Measurements from ENCODE around the gene CAPG. TPM values are rescaled to one million over a fixed set of nuclear protein-coding genes. Genes with fewer than 3 reads are reported as not detected.
A peak's percentile ranks its signal among the peaks of the same experiment; 100 is the strongest.
"Not testable (repeated sequence)": the region's sequence is repeated elsewhere in the genome, so short reads cannot be mapped to it uniquely, and the experiment has no call there.

The CAPG gene
- total RNA-seq, 2 experiments from 2014 or later = 282 to 288 TPM

DNA sequence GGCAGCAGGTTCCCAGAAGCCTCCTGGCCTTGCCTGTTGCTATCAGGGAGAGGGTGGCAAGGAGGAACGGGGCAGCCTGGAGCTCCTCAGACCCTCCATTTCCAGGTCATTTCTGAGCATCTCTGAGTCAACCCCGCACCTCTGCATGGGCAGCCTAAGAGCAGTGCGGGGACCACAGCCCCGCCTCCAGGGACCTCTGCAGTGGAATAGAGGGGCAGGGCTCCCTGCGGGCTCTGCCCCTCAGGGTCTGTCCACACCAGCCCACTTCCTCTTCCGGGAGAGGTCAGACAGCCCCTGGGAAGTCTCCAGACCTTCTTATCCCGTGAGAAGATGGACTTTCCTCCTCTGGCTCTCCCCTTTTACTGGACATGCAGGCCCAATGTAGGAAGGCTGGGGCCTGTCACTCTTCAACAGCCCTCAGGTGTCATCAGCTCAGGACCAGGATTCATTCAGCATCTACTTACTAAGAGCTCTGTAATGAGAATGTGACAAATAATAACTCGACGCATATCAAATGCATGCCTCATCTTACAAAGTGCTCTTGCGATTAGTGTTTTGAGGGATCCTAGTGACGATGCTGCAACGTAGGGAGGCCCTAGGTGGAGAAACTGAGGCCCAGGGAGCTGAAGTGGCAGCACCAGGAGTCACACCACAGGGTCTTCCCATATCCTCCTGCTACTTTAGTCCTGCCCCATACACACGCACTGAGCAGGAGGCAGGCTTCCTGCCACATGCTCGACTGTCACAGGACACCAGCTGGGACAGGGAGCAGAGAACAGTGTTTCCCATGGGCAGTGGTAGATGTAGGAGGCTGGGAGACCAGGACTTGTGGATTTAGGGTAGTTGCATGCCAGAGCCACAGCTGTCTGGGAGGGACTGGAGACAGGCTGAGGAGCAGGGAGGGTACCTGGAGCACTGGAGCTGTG lies 36.4 kb upstream of the CAPG start:
- DNase-seq (no peak), ATAC-seq (peak; percentile 20)
- ChIA-PET POLR2A (interaction anchor here (0.8 kb wide), 1 partner anchor 8 kb away, joined by 3 read pairs; no protein-coding TSS in a partner anchor), CTCF (no interaction called here)
- Mint-ChIP-seq H3K4me3 (no peak overlapping the region), H3K9me3 (ENCODE audit: insufficient read depth) (no peaks in the 10 kb centered on the region), H3K36me3 (ENCODE audit: low read depth) (no peaks in the 10 kb centered on the region), H3K27ac (no peak overlapping the region), H3K27me3 (ENCODE audit: low read depth) (peaks cover 2% of the 10 kb centered on the region), H3K4me1 (ENCODE audit: low read depth) (peaks cover 2% of the 10 kb centered on the region)

DNA sequence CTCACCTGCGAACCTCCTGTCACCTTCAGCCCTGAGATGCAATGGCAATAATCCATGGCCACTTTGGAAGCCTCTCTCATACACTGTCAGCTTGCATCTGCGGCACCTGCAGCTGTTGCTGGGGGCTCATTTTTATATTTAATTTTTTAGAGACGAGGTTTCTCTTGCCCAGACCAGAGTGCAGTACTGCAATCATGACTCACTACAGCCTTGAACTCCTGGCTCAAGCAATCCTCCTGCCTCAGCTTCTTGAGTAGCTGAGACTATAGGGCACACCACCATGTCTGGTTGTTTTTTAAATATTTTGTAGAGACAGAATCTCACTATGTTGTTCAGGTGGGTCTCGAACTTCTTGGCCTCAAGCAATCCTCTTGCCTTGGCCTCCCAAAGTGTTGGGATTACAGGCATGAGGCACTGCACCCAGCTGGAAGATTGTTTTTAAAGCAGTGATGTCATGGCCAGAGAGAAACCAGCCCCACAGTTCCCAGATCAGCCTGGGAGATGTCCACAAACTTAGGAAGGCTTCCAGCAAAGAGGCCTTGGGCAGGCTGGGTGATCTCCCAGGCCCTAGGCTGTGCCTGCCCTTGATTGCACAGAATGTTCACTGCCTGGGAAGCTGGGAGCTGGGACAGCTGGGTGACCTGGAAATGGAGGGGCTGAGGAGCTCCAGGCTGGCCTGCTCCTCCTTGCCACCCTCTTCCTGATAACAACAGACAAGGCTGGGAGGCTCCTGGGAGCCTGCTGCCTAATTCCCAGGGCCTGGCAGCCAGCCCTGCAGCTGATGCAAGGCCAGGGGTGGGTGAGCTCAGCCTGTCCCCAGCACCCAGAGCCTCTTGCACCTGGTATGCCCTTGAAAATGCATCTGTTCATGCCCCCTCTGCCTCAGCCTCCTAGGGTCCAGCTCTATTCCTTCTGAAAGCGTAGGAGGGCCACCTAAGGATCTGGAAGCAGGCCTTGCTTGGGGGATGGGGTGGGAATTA lies 35.4 kb upstream of the CAPG start:
- Mint-ChIP-seq H3K9me3 (ENCODE audit: insufficient read depth) (no peaks in the 10 kb centered on the region), H3K27me3 (ENCODE audit: low read depth) (peaks cover 2% of the 10 kb centered on the region), H3K36me3 (ENCODE audit: low read depth) (no peaks in the 10 kb centered on the region), H3K27ac (no peak overlapping the region), H3K4me3 (no peak overlapping the region), H3K4me1 (ENCODE audit: low read depth) (peaks cover 7% of the 10 kb centered on the region)
- POLR2A ChIA-PET = interaction anchor here (0.9 kb wide), 1 partner anchor 93 kb away, joined by 4 read pairs; the partner anchor contains the start of gene MAT2A
- CTCF ChIA-PET = no interaction called here
- DNase-seq = no peak
- ATAC-seq = no peak

DNA sequence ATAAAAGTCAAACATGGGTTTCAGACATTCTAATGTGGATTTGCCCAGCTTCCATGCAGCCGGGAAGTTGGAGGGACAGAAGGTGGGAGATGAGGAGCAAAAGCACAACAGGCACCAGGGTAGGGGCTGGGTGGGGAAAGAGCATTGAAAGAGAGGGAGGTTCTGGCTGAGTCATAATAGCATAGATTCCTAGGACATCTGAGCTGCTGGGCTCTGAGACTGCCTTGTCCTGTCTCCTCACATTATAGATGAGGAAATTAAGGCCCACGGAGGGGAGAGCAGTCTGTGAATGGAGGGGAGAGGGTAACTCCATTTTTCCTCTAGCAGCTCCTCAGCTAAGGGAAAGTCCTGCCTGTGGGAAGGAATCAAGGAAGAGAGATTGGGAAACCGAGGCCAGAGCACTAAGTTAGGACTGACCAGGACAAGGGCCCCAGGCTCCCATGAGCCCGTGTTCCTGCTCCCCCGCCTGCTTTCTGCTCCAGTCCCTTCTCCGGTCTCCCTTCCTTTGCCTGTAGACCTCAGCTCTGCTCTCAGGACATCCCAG lies 34.5 kb upstream of the CAPG start:
- Mint-ChIP-seq H3K36me3 (ENCODE audit: low read depth) (no peaks in the 10 kb centered on the region), H3K4me1 (ENCODE audit: low read depth) (peaks cover 14% of the 10 kb centered on the region), H3K27ac (no peak overlapping the region), H3K27me3 (ENCODE audit: low read depth) (no peaks in the 10 kb centered on the region), H3K9me3 (ENCODE audit: insufficient read depth) (no peaks in the 10 kb centered on the region), H3K4me3 (no peak overlapping the region)
- ATAC-seq (no peak), DNase-seq (no peak)
- POLR2A ChIA-PET = interaction anchor here (8.3 kb wide), 1 partner anchor 94 kb away, joined by 88 read pairs; the partner anchor contains the start of gene MAT2A
- CTCF ChIA-PET = no interaction called here

DNA sequence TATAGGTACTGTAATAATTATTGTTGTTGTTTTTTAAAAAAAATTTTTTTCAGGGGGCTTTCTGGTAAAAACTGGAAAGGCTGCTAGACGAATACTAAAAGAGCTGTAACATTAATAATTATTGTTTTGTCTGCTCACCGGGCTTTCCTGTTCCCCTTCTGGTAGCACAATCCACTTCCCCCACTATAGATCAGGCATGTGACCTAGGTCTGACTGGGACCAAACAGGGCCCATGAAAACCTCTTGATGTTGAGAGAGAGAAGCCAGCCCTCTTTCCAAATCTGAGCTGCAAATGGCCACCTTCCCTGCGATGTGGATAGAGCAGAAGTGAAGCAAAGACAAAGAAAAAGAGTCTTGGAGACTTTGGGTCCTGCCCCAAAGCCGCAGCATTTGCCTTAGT lies 31.7 kb upstream of the CAPG start:
- no peaks in the 10 kb centered on the region for H3K9me3 Mint-ChIP-seq (ENCODE audit: insufficient read depth)
- DNase-seq = no peak
- no peaks in the 10 kb centered on the region for H3K27me3 Mint-ChIP-seq (ENCODE audit: low read depth)
- H3K4me3 Mint-ChIP-seq = no peak overlapping the region
- no peak for ATAC-seq
- ChIA-PET POLR2A (interaction anchor here (0.7 to 8.3 kb wide), 2 partner anchors 23 to 97 kb away, joined by 3 to 88 read pairs; partner anchors contain the start of genes MAT2A and SH2D6), CTCF (interaction anchor here (0.8 to 2.5 kb wide), 4 partner anchors 22 to 142 kb away, joined by 3 to 9 read pairs (median 6); no protein-coding TSS in a partner anchor)
- peaks cover 36% of the 10 kb centered on the region for H3K4me1 Mint-ChIP-seq (ENCODE audit: low read depth)
- no peaks in the 10 kb centered on the region for H3K36me3 Mint-ChIP-seq (ENCODE audit: low read depth)
- no peak overlapping the region for H3K27ac Mint-ChIP-seq

DNA sequence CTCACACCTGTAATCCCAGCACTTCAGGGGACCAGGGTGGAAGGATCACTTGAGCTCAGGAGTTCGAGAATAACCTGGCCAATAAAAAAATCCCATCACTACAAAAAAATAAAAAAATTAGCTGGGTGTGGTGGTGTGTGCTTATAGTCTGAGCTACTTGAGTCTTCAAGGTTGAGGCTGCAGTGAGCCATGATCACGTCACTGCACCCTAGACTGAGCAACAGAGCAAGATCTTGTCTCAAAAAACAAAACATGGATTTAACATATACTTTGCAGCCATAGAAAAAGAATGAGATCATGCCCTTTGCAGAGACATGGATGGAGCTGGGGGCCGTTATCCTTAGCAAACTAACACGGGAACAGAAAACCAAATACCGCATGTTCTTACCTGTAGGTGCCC lies 30.6 kb upstream of the CAPG start:
- Mint-ChIP-seq H3K4me1 (ENCODE audit: low read depth) (peaks cover 46% of the 10 kb centered on the region), H3K9me3 (ENCODE audit: insufficient read depth) (no peaks in the 10 kb centered on the region), H3K36me3 (ENCODE audit: low read depth) (no peaks in the 10 kb centered on the region), H3K27me3 (ENCODE audit: low read depth) (no peaks in the 10 kb centered on the region), H3K27ac (no peak overlapping the region), H3K4me3 (no peak overlapping the region)
- DNase-seq (no peak), ATAC-seq (no peak)
- POLR2A ChIA-PET = interaction anchor here (8.3 kb wide), 1 partner anchor 98 kb away, joined by 88 read pairs; the partner anchor contains the start of gene MAT2A
- CTCF ChIA-PET = interaction anchor here (1.5 to 2.5 kb wide), 5 partner anchors 12 to 113 kb away, joined by 3 to 9 read pairs (median 6); partner anchors contain the start of gene TGOLN2

DNA sequence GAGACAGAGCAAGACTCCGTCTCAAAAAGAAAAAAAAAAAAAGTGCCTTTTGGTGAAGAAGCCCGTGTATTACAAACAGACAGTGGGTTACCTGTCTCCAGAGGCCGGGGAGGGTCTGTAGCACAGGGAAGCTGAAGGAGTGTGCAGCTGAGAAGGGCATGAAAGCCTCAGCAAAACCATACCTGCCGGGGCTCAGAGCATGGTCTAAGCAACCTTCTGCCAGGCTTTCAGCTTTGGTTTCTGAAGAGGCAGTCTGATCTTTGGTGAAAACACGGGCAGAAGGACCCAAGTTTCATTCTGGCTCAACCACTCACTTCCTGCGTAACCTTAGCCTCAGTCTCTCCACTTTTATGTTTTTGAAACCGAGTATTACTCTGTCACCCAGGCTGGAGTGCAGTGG lies 29.8 kb upstream of the CAPG start:
- H3K36me3 Mint-ChIP-seq (ENCODE audit: low read depth) = no peaks in the 10 kb centered on the region
- peak; percentile 61 for DNase-seq
- H3K27me3 Mint-ChIP-seq (ENCODE audit: low read depth) = no peaks in the 10 kb centered on the region

DNA sequence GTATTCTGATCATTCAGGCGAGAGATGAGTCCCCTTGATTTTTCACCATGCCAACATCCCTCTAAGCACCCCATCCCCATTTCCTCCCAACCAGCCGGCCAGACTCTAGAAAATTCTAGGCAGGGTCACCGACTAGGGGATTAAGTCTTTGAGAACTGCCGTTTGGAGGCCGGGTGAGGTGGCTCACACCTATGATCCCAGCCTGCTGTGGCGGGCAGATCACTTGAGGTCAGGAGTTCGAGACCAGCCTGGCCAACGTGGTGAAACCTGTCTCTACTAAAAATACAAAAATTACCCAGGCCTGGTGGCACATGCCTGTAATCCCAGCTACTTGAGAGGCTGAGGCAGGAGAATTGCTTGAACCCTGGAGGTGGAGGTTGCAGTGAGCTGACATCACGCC lies 29.4 kb upstream of the CAPG start:
- peaks cover 46% of the 10 kb centered on the region for H3K4me1 Mint-ChIP-seq (ENCODE audit: low read depth)
- H3K27ac Mint-ChIP-seq = peak overlapping the region; percentile 96
- H3K9me3 Mint-ChIP-seq (ENCODE audit: insufficient read depth); H3K36me3 Mint-ChIP-seq (ENCODE audit: low read depth); ATAC-seq; DNase-seq; H3K27me3 Mint-ChIP-seq (ENCODE audit: low read depth): not testable (repeated sequence)
- CTCF ChIA-PET = interaction anchor here (0.9 to 2.5 kb wide), 5 partner anchors 11 to 404 kb away, joined by 3 to 8 read pairs (median 5); no protein-coding TSS in a partner anchor
- peak overlapping the region; percentile 70 for H3K4me3 Mint-ChIP-seq
- POLR2A ChIA-PET = interaction anchor here (1.1 to 8.3 kb wide), 3 partner anchors 20 to 105 kb away, joined by 3 to 88 read pairs (median 4); partner anchors contain the start of gene MAT2A

More for the DNA sequence above, 29.8 kb upstream of the CAPG start:
- ChIA-PET CTCF (interaction anchor here (0.9 to 2.5 kb wide), 6 partner anchors 11 to 403 kb away, joined by 3 to 6 read pairs (median 4); partner anchors contain the start of gene TGOLN2), POLR2A (interaction anchor here (1.1 to 8.3 kb wide), 2 partner anchors 21 to 98 kb away, joined by 4 to 88 read pairs; partner anchors contain the start of gene MAT2A)
- Mint-ChIP-seq H3K4me3 (peak overlapping the region; percentile 70), H3K9me3 (ENCODE audit: insufficient read depth) (no peaks in the 10 kb centered on the region), H3K4me1 (ENCODE audit: low read depth) (peaks cover 46% of the 10 kb centered on the region), H3K27ac (peak overlapping the region; percentile 96)
- ATAC-seq = peak; percentile 41

DNA sequence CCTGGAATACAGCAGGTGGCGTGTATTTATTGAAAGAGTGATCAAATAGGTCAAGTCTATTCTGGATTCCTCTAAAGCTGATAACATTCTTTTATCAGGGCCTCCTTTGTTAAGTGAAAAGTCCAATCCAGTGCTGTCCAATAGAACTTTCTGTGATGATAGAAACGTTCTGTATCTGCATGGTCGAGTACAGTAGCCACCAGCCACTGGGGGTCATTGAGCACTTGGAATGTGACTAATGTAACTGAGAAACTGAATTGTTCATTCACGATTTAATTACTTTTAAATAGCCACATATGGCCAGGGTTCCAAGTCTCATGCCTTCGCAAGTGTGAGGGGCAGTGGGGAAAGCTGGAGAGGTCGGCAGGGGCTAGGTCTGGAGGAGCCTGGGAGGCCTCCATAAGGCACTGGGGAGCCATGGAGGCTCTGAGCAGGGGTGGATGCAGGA lies 28.9 kb upstream of the CAPG start:
- H3K27me3 Mint-ChIP-seq (ENCODE audit: low read depth) = no peaks in the 10 kb centered on the region
- no peak for DNase-seq

DNA sequence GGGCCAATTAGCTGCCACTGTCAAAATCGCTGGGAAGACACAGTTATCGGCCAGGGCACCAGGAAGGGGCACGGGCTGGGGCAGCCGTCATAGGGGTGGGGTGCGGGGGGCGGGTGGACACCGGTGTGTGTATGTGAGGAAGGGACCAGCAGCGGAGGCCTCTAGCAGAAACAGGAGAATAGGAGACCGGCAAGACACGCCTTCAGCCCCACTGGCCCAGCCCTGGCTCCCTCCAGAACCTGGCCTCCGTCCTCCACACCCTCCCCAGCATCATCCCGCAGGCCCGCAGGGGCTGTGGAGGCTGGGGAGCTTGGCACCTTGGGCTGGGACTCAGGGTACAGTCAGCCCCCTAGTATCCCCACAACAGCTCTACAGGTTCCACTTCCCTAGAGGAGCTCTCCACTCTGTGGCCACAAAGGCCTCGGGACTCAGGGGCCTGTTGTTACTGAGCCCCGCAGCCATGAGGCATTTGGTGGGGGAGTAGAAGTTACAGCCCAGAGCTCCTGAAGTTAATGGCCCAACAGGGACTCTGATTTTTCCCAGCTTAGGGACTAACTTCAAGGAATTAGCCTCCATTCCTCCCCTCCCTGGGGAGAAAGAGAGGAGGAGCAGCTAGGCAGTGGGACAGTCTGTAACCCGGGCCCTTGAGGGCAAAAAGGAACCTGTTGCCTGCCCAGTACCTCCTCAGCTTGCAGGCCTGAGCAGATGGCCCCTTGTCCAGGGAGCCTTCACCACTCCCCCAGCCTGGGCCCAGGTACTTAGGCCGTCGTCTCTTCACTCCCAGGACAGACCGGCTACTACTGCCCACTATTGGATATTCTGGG lies 28.2 kb upstream of the CAPG start:
- Mint-ChIP-seq H3K27me3 (ENCODE audit: low read depth) (no peaks in the 10 kb centered on the region), H3K4me1 (ENCODE audit: low read depth) (peaks cover 46% of the 10 kb centered on the region), H3K27ac (peak overlapping the region; percentile 96), H3K4me3 (peak overlapping the region; percentile 71), H3K36me3 (ENCODE audit: low read depth) (no peaks in the 10 kb centered on the region), H3K9me3 (ENCODE audit: insufficient read depth) (no peaks in the 10 kb centered on the region)
- CTCF ChIA-PET = interaction anchor here (0.7 to 2.5 kb wide), 10 partner anchors 10 to 198 kb away, joined by 3 to 12 read pairs (median 4); partner anchors contain the start of genes MAT2A and SH2D6
- no peak for ATAC-seq
- no peak for DNase-seq
- POLR2A ChIA-PET = interaction anchor here (0.5 to 8.3 kb wide), 13 partner anchors 9 to 679 kb away, joined by 3 to 88 read pairs (median 3); partner anchors contain the start of genes MAT2A, SH2D6, TGOLN2 and VAMP8

More for the DNA sequence above, 28.9 kb upstream of the CAPG start:
- Mint-ChIP-seq H3K9me3 (ENCODE audit: insufficient read depth) (no peaks in the 10 kb centered on the region), H3K27ac (peak overlapping the region; percentile 96), H3K4me3 (peak overlapping the region; percentile 70), H3K4me1 (ENCODE audit: low read depth) (peaks cover 46% of the 10 kb centered on the region), H3K36me3 (ENCODE audit: low read depth) (no peaks in the 10 kb centered on the region)
- ChIA-PET CTCF (interaction anchor here (0.7 to 2.5 kb wide), 8 partner anchors 10 to 198 kb away, joined by 3 to 12 read pairs (median 4); partner anchors contain the start of gene MAT2A), POLR2A (interaction anchor here (0.6 to 8.3 kb wide), 4 partner anchors 20 to 106 kb away, joined by 3 to 88 read pairs (median 4); partner anchors contain the start of gene MAT2A)
- no peak for ATAC-seq
